Activated CD4-positive, CD25-positive, alpha-beta regulatory T cell treated with anti-CD3 and anti-CD28 coated beads, Interleukin-2, amount 50 U/mL, for 72 hours (primary cell): ENCODE measurements around the gene IMMP2L.
"Not testable (repeated sequence)": the region's sequence is repeated elsewhere in the genome, so short reads cannot be mapped to it uniquely, and the experiment has no call there.

ENCODE experiments used
- DNase-seq: peaks from one replicate; pipeline ENCODE4 v3.0.0; 2021

The IMMP2L gene

GRCh38 chr7:110962374-110962773 lies 599.9 kb downstream of the IMMP2L start:
- DNase-seq = no peak

- no peak for DNase-seq
Observed at GRCh38 chr7:110960811-110961210, 601.5 kb downstream of the IMMP2L start.

GRCh38 chr7:110948280-110948679 lies 614.0 kb downstream of the IMMP2L start:
- DNase-seq = no peak

- no peak for DNase-seq
Observed at GRCh38 chr7:110947408-110947807, 614.9 kb downstream of the IMMP2L start.

GRCh38 chr7:110944966-110945644 lies 617.2 kb downstream of the IMMP2L start:
- no peak for DNase-seq

GRCh38 chr7:110944448-110944847 lies 617.8 kb downstream of the IMMP2L start:
- no peak for DNase-seq

- DNase-seq = no peak
Observed at GRCh38 chr7:110943701-110944345, 618.5 kb downstream of the IMMP2L start.

GRCh38 chr7:110941385-110941784 lies 620.9 kb downstream of the IMMP2L start:
- no peak for DNase-seq

- no peak for DNase-seq
Observed at GRCh38 chr7:110940756-110941155, 621.5 kb downstream of the IMMP2L start.

- DNase-seq = no peak
Observed at GRCh38 chr7:110938165-110938564, 624.1 kb downstream of the IMMP2L start.

- DNase-seq = not testable (repeated sequence)
Observed at GRCh38 chr7:110936665-110937064, 625.6 kb downstream of the IMMP2L start.

- no peak for DNase-seq
Observed at GRCh38 chr7:110929480-110930249, 632.6 kb downstream of the IMMP2L start.

GRCh38 chr7:110922906-110923305 lies 639.4 kb downstream of the IMMP2L start:
- DNase-seq = no peak

- DNase-seq = no peak
Observed at GRCh38 chr7:110921595-110922151, 640.6 kb downstream of the IMMP2L start.

GRCh38 chr7:110918949-110919548 lies 643.2 kb downstream of the IMMP2L start:
- no peak for DNase-seq

GRCh38 chr7:110914263-110914662 lies 648.0 kb downstream of the IMMP2L start:
- DNase-seq = no peak

GRCh38 chr7:110911632-110912031 lies 650.7 kb downstream of the IMMP2L start:
- no peak for DNase-seq

- DNase-seq = no peak
Observed at GRCh38 chr7:110909117-110909516, 653.2 kb downstream of the IMMP2L start.

GRCh38 chr7:110905773-110906566 lies 656.3 kb downstream of the IMMP2L start:
- no peak for DNase-seq

GRCh38 chr7:110898516-110898915 lies 663.8 kb downstream of the IMMP2L start:
- DNase-seq = no peak

GRCh38 chr7:110897538-110897937 lies 664.8 kb downstream of the IMMP2L start:
- DNase-seq = no peak

- DNase-seq = no peak
Observed at GRCh38 chr7:110894111-110894510, 668.2 kb downstream of the IMMP2L start.
